H1 (cell line): ENCODE results near the gene ALS2CL. TPM values are rescaled to one million over a fixed set of nuclear protein-coding genes. Genes with fewer than 3 reads are reported as not detected.
A peak's percentile ranks its signal among the peaks of the same experiment; 100 is the strongest.

Experiments
- CTCF ChIA-PET: fragments of 300-600 bp; sonication (Branson Sonifier 250); formaldehyde crosslinking; loops from one replicate; lab custom pipeline; 2021; ENCODE audit not compliant: partially characterized antibody; lab: Charles Lee
- POLR2A ChIA-PET: fragments of 300-600 bp; sonication (Branson Sonifier 250); formaldehyde crosslinking; loops from one replicate; lab custom pipeline; 2021; ENCODE audit warnings: inconsistent platforms; ENCODE audit not compliant: partially characterized antibody; lab: Charles Lee
- DNase-seq, 2 experiments: peaks; one replicate each; pipeline versions ENCODE4 v3.0.0 to v3.0.0-alpha.2; 2010 to 2022; ENCODE audit warnings: low spot score in 2 of 2, low read depth in 1 of 2, mixed read lengths in 1 of 2
- FAIRE-seq: peaks from 2 replicates; lab custom pipeline; 2011; peaks lifted over from hg19 to GRCh38; lab: Jason Lieb, UNC
- H2AFZ ChIP-seq: 2 replicates; pipeline ENCODE4 v1.8.1; 2012; ENCODE audit warnings: low read length, inconsistent platforms
- H2AK5ac ChIP-seq: 2 replicates; pipeline ENCODE4 v1.6.1; 2013; ENCODE audit warnings: low read depth, low read length
- H2BK120ac ChIP-seq: replicated peaks from 2 replicates; pipeline ENCODE3; 2013; ENCODE audit warnings: low read depth, low read length, inconsistent platforms
- H2BK12ac ChIP-seq: 2 replicates; pipeline ENCODE4 v1.6.1; 2013; ENCODE audit warnings: low read depth, low read length
- H2BK15ac ChIP-seq: 2 replicates; pipeline ENCODE4 v1.6.1; 2013; ENCODE audit warnings: low read length
- H2BK20ac ChIP-seq: 2 replicates; pipeline ENCODE4 v1.6.1; 2013; ENCODE audit warnings: low read length
- H2BK5ac ChIP-seq: 2 replicates; pipeline ENCODE4 v1.6.1; 2013; ENCODE audit warnings: low read depth, low read length
- H3K14ac ChIP-seq: 2 replicates; pipeline ENCODE4 v1.6.1; 2013; ENCODE audit warnings: inconsistent platforms; ENCODE audit not compliant: insufficient read length
- H3K18ac ChIP-seq: 2 replicates; pipeline ENCODE4 v1.6.1; 2013; ENCODE audit warnings: low read length; ENCODE audit errors: extremely low read depth
- H3K23ac ChIP-seq: 2 replicates; pipeline ENCODE4 v1.6.1; 2013; ENCODE audit warnings: inconsistent platforms; ENCODE audit not compliant: insufficient read length
- H3K23me2 ChIP-seq: 2 replicates; pipeline ENCODE4 v1.6.1; 2013; ENCODE audit warnings: low read depth, low read length
- H3K27ac ChIP-seq: 2 replicates; pipeline ENCODE4 v1.6.1; 2011; ENCODE audit warnings: low read depth, low read length, inconsistent platforms
- H3K27me3 ChIP-seq, 4 experiments: replicated peaks in 1 of 4; 1 replicate in 1 of 4; 2 replicates in 3 of 4; pipeline versions ENCODE4 v1.6.1 to v1.8.1; 2011 to 2013; ENCODE audit warnings: low read length in 3 of 4, mild to moderate bottlenecking in 3 of 4, inconsistent platforms in 2 of 4, mixed read lengths in 2 of 4, moderate library complexity in 1 of 4; ENCODE audit not compliant: control insufficient read depth in 3 of 4, insufficient read depth in 3 of 4; ENCODE audit errors: extremely low read depth in 1 of 4
- H3K36me3 ChIP-seq, 4 experiments: 2 replicates each; pipeline versions ENCODE4 v1.6.1 to v1.8.1; 2011 to 2013; ENCODE audit warnings: mild to moderate bottlenecking in 4 of 4, low read length in 3 of 4, moderate library complexity in 2 of 4, control low read depth in 1 of 4, inconsistent platforms in 1 of 4; ENCODE audit not compliant: insufficient read depth in 4 of 4, control insufficient read depth in 2 of 4
- H3K4ac ChIP-seq: replicated peaks from 2 replicates; pipeline ENCODE3; 2013; ENCODE audit warnings: low read length, low read depth, mixed read lengths, inconsistent platforms; ENCODE audit not compliant: insufficient read length
- H3K4me1 ChIP-seq, 4 experiments: replicated peaks in 1 of 4; 1 replicate in 1 of 4; 2 replicates in 3 of 4; pipeline versions ENCODE4 v1.6.1 to v1.8.1; 2011 to 2013; ENCODE audit warnings: low read length in 3 of 4, inconsistent platforms in 2 of 4, mixed read lengths in 1 of 4; ENCODE audit not compliant: insufficient read depth in 4 of 4, control insufficient read depth in 3 of 4
- H3K4me2 ChIP-seq, 2 experiments: 2 replicates each; pipeline versions ENCODE4 v1.6.1 to v1.8.1; 2011 to 2013; ENCODE audit warnings: low read depth in 2 of 2, low read length in 2 of 2, control low read depth in 1 of 2, inconsistent platforms in 1 of 2, mild to moderate bottlenecking in 1 of 2; ENCODE audit not compliant: insufficient read depth in 1 of 2
- H3K4me3 ChIP-seq, 4 experiments: fragments of 200-600, 300-600 bp in 1 of 4; sonication (generic), shearing (Covaris generic), sonication (Bioruptor Twin) in 1 of 4; 2 replicates each; pipeline versions ENCODE4 v1.5.1 to v1.8.1; 2011 to 2016; ENCODE audit warnings: low read length in 4 of 4, low read depth in 3 of 4, control low read depth in 2 of 4, inconsistent platforms in 2 of 4, mild to moderate bottlenecking in 2 of 4, mixed read lengths in 1 of 4, moderate library complexity in 1 of 4; ENCODE audit not compliant: insufficient read depth in 2 of 4; ENCODE audit errors: extremely low read depth in 1 of 4
- H3K56ac ChIP-seq: replicated peaks from 2 replicates; pipeline ENCODE3; 2013; ENCODE audit warnings: low read depth, mild to moderate bottlenecking, mixed read lengths, low read length, inconsistent platforms; ENCODE audit not compliant: insufficient read length
- H3K79me1 ChIP-seq: 2 replicates; pipeline ENCODE4 v1.6.1; 2013; ENCODE audit warnings: low read depth, low read length, control low read depth
- H3K79me2 ChIP-seq, 2 experiments: 2 replicates each; pipeline versions ENCODE4 v1.6.1 to v1.8.1; 2012 to 2013; ENCODE audit warnings: low read length in 2 of 2, mild to moderate bottlenecking in 2 of 2, inconsistent platforms in 1 of 2; ENCODE audit not compliant: insufficient read depth in 2 of 2, control insufficient read depth in 1 of 2
- H3K9ac ChIP-seq, 4 experiments: replicated peaks in 1 of 4; 1 replicate in 1 of 4; 2 replicates in 3 of 4; pipeline versions ENCODE4 v1.6.1 to v1.8.1; 2011 to 2013; ENCODE audit warnings: low read depth in 3 of 4, low read length in 3 of 4, control low read depth in 2 of 4, mild to moderate bottlenecking in 2 of 4, moderate library complexity in 2 of 4, inconsistent platforms in 1 of 4; ENCODE audit errors: extremely low read depth in 1 of 4
- H3K9me3 ChIP-seq, 2 experiments: 2 replicates each; pipeline versions ENCODE4 v1.6.1 to v1.8.1; 2012 to 2013; ENCODE audit warnings: mild to moderate bottlenecking in 2 of 2, moderate library complexity in 2 of 2, control low read depth in 1 of 2, inconsistent platforms in 1 of 2, low read depth in 1 of 2, low read length in 1 of 2, mixed read lengths in 1 of 2; ENCODE audit not compliant: insufficient read depth in 2 of 2
- H4K20me1 ChIP-seq, 2 experiments: replicated peaks in 1 of 2; 2 replicates each; pipeline versions ENCODE3 to v1.8.1; 2011 to 2013; ENCODE audit warnings: inconsistent platforms in 2 of 2, low read length in 2 of 2, mild to moderate bottlenecking in 1 of 2; ENCODE audit not compliant: insufficient read depth in 2 of 2, control insufficient read depth in 1 of 2
- H4K5ac ChIP-seq: 2 replicates; pipeline ENCODE4 v1.6.1; 2013; ENCODE audit warnings: low read length, low read depth, mixed read lengths, inconsistent platforms; ENCODE audit not compliant: insufficient read length
- H4K8ac ChIP-seq: 2 replicates; pipeline ENCODE4 v1.8.0; 2013; ENCODE audit warnings: mild to moderate bottlenecking, moderate library complexity, low read length, inconsistent platforms; ENCODE audit not compliant: insufficient read depth; ENCODE audit errors: extremely low read depth
- H4K91ac ChIP-seq: replicated peaks from 2 replicates; pipeline ENCODE3; 2013; ENCODE audit warnings: low read length, mixed read lengths, inconsistent platforms; ENCODE audit not compliant: insufficient read length
- SP4 ChIP-seq: IDR thresholded peaks from 2 replicates; pipeline ENCODE4 v1.6.1; 2012; ENCODE audit warnings: low read length, inconsistent platforms
- WGBS, 2 experiments: shearing (Covaris generic) in 1 of 2; methylation state at CpG; one replicate each; pipeline versions ENCODE4 v1.1.6 to v1.1.7; 2013 to 2015; ENCODE audit warnings: low lambda C conversion rate in 2 of 2, mixed read lengths in 2 of 2, inconsistent platforms in 1 of 2, low coverage in 1 of 2, missing lambda C conversion rate in 1 of 2; ENCODE audit not compliant: insufficient replicate concordance in 2 of 2, insufficient coverage in 1 of 2, insufficient read length in 1 of 2; ENCODE audit errors: extremely low coverage in 1 of 2, missing lambda C conversion rate in 1 of 2; 5-methylcytosine and 5-hydroxymethylcytosine counted together
- polyA plus RNA-seq, 7 experiments: library from polyadenylated mRNA; depleted of rRNA in 3 of 7; stranded (reverse) in 5 of 7; unstranded in 2 of 7; fragments of >200 nt in 5 of 7; fragments of 200-250 nt in 2 of 7; gene quantifications; 1 replicate in 5 of 7; 2 replicates in 1 of 7; 4 replicates in 1 of 7; pipeline versions ENCODE4 v1.2.1 to v1.2.3, GENCODE V29; 2011 to 2013; ENCODE audit warnings: missing spikeins in 2 of 7, mixed read lengths in 2 of 7
- total RNA-seq: library from RNA; stranded (reverse); fragmentation: NEBNext Ultra II Directional; extraction: Animal tissue kit (Norgen Biotek cat#: 25700); gene quantifications from 2 replicates; pipeline ENCODE4 v1.2.1, GENCODE V29; 2021
- TF ChIP-seq, protein P1 (sequence below), 3 experiments: IDR thresholded peaks; 1 replicate in 2 of 3; 2 replicates in 1 of 3; pipeline versions ENCODE4 v1.5.1 to v1.6.1; 2011; ENCODE audit warnings: low read length in 3 of 3, mild to moderate bottlenecking in 3 of 3, inconsistent platforms in 2 of 3, low read depth in 1 of 3, moderate library complexity in 1 of 3; ENCODE audit not compliant: insufficient read depth in 1 of 3; ENCODE audit errors: control extremely low read depth in 1 of 3

Gene ALS2CL
- total and polyA plus RNA-seq, 2 of the 8 experiments (the other 6 are each of a cell fraction or from before 2014, with no cell fraction given), result 4.8 to 5.4 TPM

DNA sequence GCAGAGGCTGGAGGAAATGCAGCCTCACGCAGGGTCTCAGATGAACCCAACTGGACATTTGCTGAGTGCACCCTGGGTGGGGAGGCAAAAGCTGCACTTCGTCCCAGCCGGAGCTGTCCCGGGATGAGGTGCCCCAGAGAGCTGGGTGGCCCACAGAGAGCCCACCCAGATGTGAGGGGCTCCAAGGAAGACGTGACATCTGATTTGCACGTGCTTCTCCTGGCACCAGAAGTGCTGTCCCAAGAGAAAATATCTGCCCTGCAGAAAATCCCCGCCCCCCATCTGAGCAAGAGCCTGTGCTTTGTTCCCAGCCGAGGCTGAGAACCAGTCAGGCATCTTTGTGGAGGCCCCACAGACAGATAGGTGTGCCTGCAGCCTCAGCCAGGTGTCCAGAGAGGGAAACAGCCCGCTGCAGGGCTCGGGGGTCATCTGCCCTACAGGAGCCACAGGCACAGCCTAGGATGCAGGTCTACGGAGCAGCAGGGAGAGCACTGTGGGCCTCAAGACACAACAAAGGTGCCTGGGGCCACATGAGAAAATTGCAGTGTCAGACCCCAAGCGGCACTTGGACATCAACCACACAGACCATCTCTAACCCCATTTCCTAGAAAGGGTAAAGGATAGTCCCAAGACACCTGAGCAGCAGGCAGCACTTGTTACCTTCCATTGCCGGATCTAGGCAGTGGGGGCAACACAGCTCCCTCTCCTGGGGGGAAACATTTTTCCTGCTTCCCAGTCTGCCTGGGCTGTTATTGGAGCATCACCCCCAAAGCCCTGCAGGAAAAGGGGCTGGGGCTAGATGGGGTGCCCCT, 13.5 kb upstream of the ALS2CL start:
- H3K23ac ChIP-seq, result no peak overlapping the region
- peaks cover 2 to 4% of the 10 kb centered on the region in 2 experiments for H4K20me1 ChIP-seq
- H3K79me1 ChIP-seq, result no peaks in the 10 kb centered on the region
- DNase-seq, result no peak
- 78% methylated on average over 13 of the region's 13 CpGs; no CpG with 5 or more reads in 1 of the 2 experiments for WGBS, 2 experiments
- POLR2A ChIA-PET, result interaction anchor here (0.6 kb wide), 2 partner anchors 142 to 209 kb away, joined by 3 read pairs; no protein-coding TSS in a partner anchor
- no peak overlapping the region for H3K4ac ChIP-seq
- H3K79me2 ChIP-seq, result no peaks in the 10 kb centered on the region
- TF ChIP-seq SP4, result no peak
- TF ChIP-seq, protein P1, sequence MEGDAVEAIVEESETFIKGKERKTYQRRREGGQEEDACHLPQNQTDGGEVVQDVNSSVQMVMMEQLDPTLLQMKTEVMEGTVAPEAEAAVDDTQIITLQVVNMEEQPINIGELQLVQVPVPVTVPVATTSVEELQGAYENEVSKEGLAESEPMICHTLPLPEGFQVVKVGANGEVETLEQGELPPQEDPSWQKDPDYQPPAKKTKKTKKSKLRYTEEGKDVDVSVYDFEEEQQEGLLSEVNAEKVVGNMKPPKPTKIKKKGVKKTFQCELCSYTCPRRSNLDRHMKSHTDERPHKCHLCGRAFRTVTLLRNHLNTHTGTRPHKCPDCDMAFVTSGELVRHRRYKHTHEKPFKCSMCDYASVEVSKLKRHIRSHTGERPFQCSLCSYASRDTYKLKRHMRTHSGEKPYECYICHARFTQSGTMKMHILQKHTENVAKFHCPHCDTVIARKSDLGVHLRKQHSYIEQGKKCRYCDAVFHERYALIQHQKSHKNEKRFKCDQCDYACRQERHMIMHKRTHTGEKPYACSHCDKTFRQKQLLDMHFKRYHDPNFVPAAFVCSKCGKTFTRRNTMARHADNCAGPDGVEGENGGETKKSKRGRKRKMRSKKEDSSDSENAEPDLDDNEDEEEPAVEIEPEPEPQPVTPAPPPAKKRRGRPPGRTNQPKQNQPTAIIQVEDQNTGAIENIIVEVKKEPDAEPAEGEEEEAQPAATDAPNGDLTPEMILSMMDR (IDR thresholded peaks at IDR 0.05; ENCODE audit: control extremely low read depth in 1 of 3, insufficient read depth in 1 of 3, low read depth in 1 of 3, low read length in 3 of 3), result peak in 2 of 3 experiments; percentile 27 to 33; a peak in 2 of 4 replicates
- TF ChIP-seq, all 59 proteins: peak for 1
- Histone ChIP-seq H3K27ac (no peak overlapping the region), H2AK5ac (no peak overlapping the region), H2BK20ac (no peak overlapping the region), H3K9me3 (no peaks in the 10 kb centered on the region), H2BK15ac (no peak overlapping the region), H2BK120ac (no peak overlapping the region), H3K14ac (no peak overlapping the region), H3K23me2 (no peaks in the 10 kb centered on the region), H4K91ac (peak overlapping the region; percentile 67), H3K9ac (no peak overlapping the region), H3K18ac (no peak overlapping the region; the same call in 1 of the 2 replicates), H2BK12ac (no peak overlapping the region), H2BK5ac (peak overlapping the region; percentile 35; the same call in 1 of the 2 replicates), H3K4me1 (peaks cover 0 to 6% (median 0%) of the 10 kb centered on the region in 4 experiments; a peak in 1 of 7 replicates), H3K36me3 (no peaks in the 10 kb centered on the region), H3K56ac (no peak overlapping the region), H3K4me2 (no peak overlapping the region), H3K27me3 (peaks cover 0 to 9% (median 5%) of the 10 kb centered on the region in 4 experiments; a peak in 3 of 7 replicates), H3K4me3 (no peak overlapping the region), H2AFZ (no peak overlapping the region), H4K5ac (no peak overlapping the region), H4K8ac (no peak overlapping the region; the same call in 1 of the 2 replicates)
- CTCF ChIA-PET, result interaction anchor here (0.6 to 6.5 kb wide), 24 partner anchors 7 to 241 kb away, joined by 3 to 91 read pairs (median 6); partner anchors contain the start of genes PRSS50, PTH1R and RTP3
- no peak for FAIRE-seq
